HCEC 1CT (cell line): Measurements from ENCODE around the gene ZACN.
"Not testable (repeated sequence)": the region's sequence is repeated elsewhere in the genome, so short reads cannot be mapped to it uniquely, and the experiment has no call there.

Source experiments
- DNase-seq: peaks from one replicate; pipeline ENCODE4 v3.0.0-alpha.2; 2017

Gene ZACN

DNA sequence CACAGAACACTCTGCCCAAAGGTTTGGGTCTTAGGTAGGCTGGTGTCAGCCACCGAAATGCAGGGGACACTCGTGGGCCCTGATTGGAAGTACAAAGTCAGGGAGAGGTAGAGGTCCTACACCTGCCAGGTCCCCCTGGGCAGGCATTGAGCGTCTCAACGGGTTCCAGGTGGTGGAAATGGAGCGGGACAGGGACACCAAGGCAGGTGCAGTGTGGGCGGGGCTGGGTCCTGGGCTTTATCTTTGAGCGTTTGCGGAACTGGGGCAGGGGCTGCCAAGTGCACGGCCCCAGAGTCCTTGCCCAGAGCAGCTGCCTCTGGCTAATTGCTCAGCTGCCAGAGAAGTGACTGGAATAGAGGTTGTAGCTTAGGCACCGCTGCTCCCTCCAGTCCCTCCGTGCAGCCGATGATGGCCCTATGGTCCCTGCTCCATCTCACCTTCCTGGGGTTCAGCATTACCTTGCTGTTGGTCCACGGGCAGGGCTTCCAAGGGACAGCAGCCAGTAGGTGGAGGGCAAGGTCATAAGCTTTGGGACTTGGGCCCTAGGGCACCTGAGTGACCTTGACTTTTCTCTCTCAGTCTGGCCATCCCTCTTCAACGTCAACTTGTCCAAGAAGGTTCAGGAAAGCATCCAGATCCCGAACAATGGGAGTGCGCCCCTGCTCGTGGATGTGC, at the start of gene ZACN:
Gene ZACN, plus strand, starts transcription at position 323 of the 675 bp plus-strand sequence. Its CDS starts 83 bp downstream, at position 406.
- DNase-seq: no peak

- DNase-seq: no peak
Measured at GRCh38 chr17:76032073-76032779, 46.8 kb upstream of the ZACN start.

DNA sequence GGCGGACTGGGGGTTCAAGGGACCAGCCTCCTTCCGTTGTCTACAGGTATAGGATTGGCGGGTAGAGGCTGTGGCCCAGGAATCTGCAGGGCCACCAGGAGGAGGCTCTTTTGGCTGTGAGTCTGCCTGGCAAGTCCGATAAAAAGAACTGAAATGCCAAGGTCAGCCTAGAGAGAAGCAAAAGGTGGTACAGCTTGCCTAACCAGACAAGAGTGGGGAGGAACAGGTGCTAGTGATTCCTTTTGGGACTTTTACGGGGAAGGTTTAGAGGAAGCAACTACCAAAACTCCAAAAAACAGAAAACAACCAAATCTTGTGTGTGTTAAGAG, 46.2 kb upstream of the ZACN start:
- no peak for DNase-seq

- no peak for DNase-seq
Measured at GRCh38 chr17:76033139-76033538, 45.8 kb upstream of the ZACN start.

GRCh38 chr17:76034428-76035350, 44.3 kb upstream of the ZACN start:
- no peak for DNase-seq

DNA sequence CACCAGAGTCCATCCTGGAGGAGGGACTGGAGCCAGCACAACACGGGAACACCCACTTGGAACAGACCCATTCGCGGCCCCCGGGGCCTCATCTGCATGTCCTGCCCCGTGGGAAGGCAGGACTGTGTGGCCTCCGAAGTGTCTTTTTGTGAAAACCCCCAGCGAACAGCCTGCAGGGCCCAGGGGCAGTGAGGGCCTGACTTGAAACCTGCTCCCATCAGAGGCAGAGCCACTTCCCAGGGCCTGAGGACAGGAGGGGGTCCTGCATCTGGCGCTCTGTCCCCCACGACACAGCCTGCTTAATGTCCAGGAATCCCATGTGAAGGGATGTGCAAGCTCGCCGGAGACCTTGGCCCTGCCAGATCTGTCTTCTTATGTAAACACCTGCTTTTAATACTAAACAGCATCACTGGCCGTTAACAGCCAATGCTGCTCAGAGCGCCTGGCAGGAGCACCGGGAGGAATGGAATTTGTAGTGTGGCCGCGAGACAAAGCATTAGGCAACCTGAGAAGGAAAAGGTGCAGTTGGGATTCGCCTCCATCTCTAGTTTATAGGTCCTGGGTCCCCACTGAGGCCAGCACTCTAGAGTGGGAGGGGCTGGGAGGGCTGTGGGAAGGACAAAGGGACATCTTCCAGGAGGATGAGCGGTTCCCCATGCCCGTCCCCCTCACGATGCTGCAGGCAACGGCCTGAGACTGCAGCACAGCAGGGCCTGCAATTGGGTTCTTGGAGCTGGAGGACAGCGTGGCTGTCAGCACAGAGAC, 42.3 kb upstream of the ZACN start:
- no peak for DNase-seq

DNA sequence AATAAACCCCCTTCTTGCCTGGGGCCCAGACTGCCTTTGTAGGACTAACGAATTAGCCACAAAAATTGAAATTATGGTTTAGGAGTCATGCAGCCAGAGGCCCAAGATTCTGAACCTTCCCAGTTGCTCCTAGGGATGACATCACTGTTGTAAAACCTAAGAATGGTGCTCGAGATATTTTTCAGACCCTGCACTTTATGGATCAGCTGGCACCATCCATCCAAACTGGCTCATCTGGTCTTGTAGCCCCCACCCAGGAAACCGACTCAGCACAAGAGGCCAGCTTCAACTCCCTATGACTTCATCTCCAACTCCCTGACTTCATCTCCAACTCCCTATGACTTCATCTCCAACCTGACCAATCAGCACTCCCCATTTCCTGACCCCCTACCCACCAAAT, 40.9 kb upstream of the ZACN start:
- DNase-seq: no peak

DNA sequence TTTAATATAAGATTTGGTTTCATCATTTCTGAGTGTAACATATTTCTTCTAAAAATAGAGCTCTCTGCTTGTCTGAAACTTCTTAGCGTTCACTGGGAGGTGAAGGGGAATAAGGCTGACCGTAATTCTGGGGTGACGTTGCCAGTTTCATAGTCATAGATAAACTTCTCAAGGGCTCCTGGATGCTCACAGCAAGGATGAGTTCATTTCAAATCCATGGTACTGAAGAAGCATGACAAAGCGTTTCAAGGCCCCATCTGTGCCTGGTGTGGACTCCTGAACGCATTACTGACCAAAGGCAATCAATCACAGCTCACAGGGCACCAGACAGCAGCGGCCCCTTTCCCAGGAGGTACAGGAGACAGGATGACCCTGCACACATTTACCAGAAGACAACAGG, 39.9 kb upstream of the ZACN start:
- no peak for DNase-seq

- DNase-seq: no peak
Measured at GRCh38 chr17:76040376-76040775, 38.6 kb upstream of the ZACN start.

DNA sequence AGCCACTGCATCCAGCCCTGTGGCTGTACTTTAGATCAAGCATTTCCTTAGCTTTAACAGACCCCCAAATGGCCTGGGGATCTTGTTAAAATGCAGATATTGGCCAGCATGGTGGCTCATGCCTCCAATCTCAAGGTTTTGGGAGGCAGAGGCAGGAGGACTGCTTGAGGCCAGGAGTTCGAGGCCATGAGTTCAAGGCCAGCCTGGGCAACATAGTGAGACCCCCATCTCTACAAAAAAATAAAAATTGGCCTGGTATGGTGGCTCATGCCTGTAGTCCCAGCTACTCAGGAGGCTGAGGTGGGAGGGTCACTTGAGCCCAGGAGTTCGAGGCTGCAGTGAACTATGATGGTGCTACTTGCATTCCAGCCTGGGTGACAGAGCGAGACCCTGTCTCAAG, 36.1 kb upstream of the ZACN start:
- not testable (repeated sequence) for DNase-seq

- not testable (repeated sequence) for DNase-seq
Measured at GRCh38 chr17:76044475-76045007, 34.4 kb upstream of the ZACN start.

DNA sequence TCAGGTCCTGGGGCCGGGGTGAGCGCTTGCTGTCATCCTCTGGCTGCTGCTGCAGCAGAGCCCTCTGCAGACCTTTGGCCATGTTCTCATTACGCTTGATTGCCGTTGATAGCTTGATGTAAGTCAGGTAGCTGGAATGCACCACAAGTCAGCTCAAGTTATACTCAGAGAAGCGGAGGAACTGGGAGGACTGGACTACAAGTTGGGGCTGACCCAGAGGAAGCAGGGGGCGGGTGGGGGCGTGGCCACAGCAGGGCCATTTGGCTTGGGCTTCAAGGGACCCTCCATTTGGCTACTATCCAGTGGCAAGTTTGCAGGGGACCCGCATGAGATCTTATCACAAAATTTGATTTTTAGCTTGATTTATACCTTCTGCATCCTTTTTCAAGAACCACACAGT, 32.9 kb upstream of the ZACN start:
- no peak for DNase-seq

DNA sequence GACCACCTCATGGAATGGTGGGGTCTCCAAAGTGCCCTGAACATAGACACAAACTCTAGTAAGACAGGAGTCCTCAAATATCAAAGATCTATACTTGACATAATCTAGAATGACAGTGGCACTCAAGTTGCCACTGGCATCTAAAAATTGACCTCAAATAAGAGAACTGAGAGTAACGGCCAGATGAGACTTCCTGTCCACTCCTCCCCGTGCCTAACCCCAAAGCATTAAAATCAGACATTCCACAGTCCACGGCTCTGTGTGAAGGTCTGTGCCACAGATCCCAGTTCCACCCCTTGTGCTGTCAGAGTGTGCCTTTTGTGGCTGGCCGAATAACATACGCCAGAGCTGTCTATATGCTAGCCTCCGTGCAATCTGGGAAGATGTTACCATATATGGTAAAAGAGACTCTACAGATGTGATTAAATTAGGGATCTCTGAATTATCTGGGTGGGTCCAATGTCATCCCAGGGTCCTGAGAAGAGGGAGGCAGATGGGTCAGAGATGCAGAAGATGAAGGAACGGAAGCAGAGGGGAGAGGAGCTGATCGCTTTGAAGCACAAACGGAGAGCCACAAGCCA, 30.9 kb upstream of the ZACN start:
- DNase-seq: no peak

GRCh38 chr17:76048711-76049110, 30.3 kb upstream of the ZACN start:
- DNase-seq: no peak

GRCh38 chr17:76049239-76049638, 29.7 kb upstream of the ZACN start:
- DNase-seq: no peak

- DNase-seq: no peak
Measured at GRCh38 chr17:76049836-76050537, 29.0 kb upstream of the ZACN start.

- DNase-seq: no peak
Measured at GRCh38 chr17:76050538-76051467, 28.2 kb upstream of the ZACN start.

- DNase-seq: no peak
Measured at GRCh38 chr17:76051561-76051960, 27.4 kb upstream of the ZACN start.

DNA sequence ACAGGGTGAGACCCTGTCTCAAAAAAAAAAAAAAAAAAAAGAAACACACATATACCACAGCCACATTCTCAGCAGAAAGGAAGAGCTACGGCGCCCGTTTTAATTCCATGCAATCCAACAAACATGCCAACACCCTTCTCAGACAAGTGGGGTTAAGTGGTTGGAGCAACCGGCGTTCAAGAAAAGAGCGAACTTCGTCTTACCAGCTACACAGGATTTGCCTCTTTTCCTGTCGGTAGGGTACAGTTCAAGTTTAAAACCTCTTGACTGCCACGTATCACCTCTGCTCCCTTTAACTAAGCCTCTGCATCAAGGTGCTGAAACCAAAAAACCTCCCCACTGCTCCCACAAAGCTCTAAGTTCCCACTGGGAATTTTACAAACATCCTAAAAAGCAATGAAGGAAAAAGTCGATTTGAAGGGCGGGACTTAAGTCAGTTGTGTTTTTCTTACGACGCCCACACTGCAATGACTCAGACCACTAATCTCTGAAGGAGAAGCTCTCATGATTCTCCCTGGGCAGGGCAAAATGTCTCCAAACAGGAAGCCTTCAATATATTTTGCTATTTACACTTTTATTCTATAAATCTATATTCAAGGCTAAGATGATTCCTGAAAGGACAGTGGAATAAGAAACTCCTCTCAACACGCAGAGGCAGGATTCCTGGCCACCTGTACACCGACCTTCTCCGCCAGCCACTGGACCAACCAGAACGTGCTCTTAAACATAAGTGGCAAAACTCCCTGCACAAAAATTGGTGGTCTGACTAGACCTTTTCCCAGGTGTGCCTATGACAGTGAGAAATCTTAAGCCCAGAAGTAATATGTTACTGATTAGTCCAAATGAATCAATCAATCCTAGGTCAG, 25.5 kb upstream of the ZACN start:
- DNase-seq: peak; percentile 71

GRCh38 chr17:76054112-76054476, 24.9 kb upstream of the ZACN start:
- peak; percentile 30 for DNase-seq
